Hepatocyte (in vitro differentiated cells): Measurements from ENCODE around the gene COL5A1. TPM values are rescaled to one million over a fixed set of nuclear protein-coding genes. Genes with fewer than 3 reads are reported as not detected.

Experiments
- DNase-seq: peaks from one replicate; pipeline ENCODE4 v3.0.0-alpha.2; 2016; ENCODE audit warnings: low spot score
- H2AFZ ChIP-seq: fragments of 200-600 bp; sonication (generic); 2 replicates; pipeline ENCODE4 v1.6.0; 2016; ENCODE audit warnings: antibody characterized with exemption, mild to moderate bottlenecking
- H3K27ac ChIP-seq: fragments of 200-600 bp; sonication (generic); 2 replicates; pipeline ENCODE4 v1.5.1; 2016; ENCODE audit warnings: mild to moderate bottlenecking
- H3K27me3 ChIP-seq: fragments of 200-600 bp; sonication (generic); 2 replicates; pipeline ENCODE4 v1.6.1; 2016
- H3K36me3 ChIP-seq: fragments of 200-600 bp; sonication (generic); replicated peaks from 2 replicates; pipeline ENCODE4 v1.5.1; 2016; ENCODE audit warnings: low read depth; ENCODE audit not compliant: insufficient read depth
- H3K4me1 ChIP-seq: fragments of 200-600 bp; sonication (generic); 2 replicates; pipeline ENCODE4 v1.5.1; 2016; ENCODE audit warnings: mild to moderate bottlenecking, moderate library complexity; ENCODE audit not compliant: insufficient read depth
- H3K4me2 ChIP-seq: fragments of 200-600 bp; sonication (generic); 2 replicates; pipeline ENCODE4 v1.6.0; 2016
- H3K4me3 ChIP-seq: fragments of 200-600 bp; sonication (generic); 2 replicates; pipeline ENCODE4 v1.5.1; 2016; ENCODE audit warnings: mild to moderate bottlenecking
- H3K79me2 ChIP-seq: fragments of 200-600 bp; sonication (generic); 2 replicates; pipeline ENCODE4 v1.6.0; 2017; ENCODE audit warnings: mild to moderate bottlenecking
- H3K9me2 ChIP-seq: fragments of 200-600 bp; sonication (generic); replicated peaks from 2 replicates; pipeline ENCODE4 v1.6.0; 2017; ENCODE audit warnings: mild to moderate bottlenecking; ENCODE audit not compliant: insufficient read depth
- H3K9me3 ChIP-seq: fragments of 200-600 bp; sonication (generic); 2 replicates; pipeline ENCODE4 v1.5.1; 2016; ENCODE audit warnings: low read depth, mild to moderate bottlenecking
- H4K20me1 ChIP-seq: fragments of 200-600 bp; sonication (generic); 2 replicates; pipeline ENCODE4 v1.6.0; 2016; ENCODE audit warnings: mild to moderate bottlenecking; ENCODE audit not compliant: insufficient read depth, poor library complexity, severe bottlenecking
- EZH2 ChIP-seq: fragments of 200-600 bp; sonication (generic); IDR thresholded peaks from 2 replicates; pipeline ENCODE4 v1.6.1; 2016; ENCODE audit warnings: antibody characterized with exemption, mild to moderate bottlenecking, borderline replicate concordance
- EZH2phosphoT487 ChIP-seq: fragments of 200-600 bp; sonication (generic); IDR thresholded peaks from one replicate; pipeline ENCODE4 v1.6.1; 2018; ENCODE audit warnings: antibody characterized with exemption, mild to moderate bottlenecking, low read depth, moderate library complexity; ENCODE audit not compliant: unreplicated experiment, severe bottlenecking
- WGBS: methylation state at CpG from one replicate; pipeline ENCODE4 v1.1.6; 2016; ENCODE audit warnings: low lambda C conversion rate; ENCODE audit errors: missing lambda C conversion rate; 5-methylcytosine and 5-hydroxymethylcytosine counted together
- polyA plus RNA-seq: library from polyadenylated mRNA; unstranded; fragments of >200 nt; fragmentation: Nextera tagmentation; extraction: Ambion mirVana; gene quantifications from 2 replicates; pipeline ENCODE4 v1.2.1, GENCODE V29; 2016
- total RNA-seq: library from RNA; depleted of rRNA; stranded (reverse); fragments of >200 nt; gene quantifications from 2 replicates; pipeline ENCODE4 v1.2.3, GENCODE V29; 2014
- TF ChIP-seq, protein P1 (sequence below): fragments of 200-600 bp; sonication (generic); IDR thresholded peaks from 2 replicates; pipeline ENCODE4 v1.5.1; 2016; ENCODE audit warnings: antibody characterized with exemption, mild to moderate bottlenecking; ENCODE audit not compliant: poor library complexity

Gene COL5A1
- total and polyA plus RNA-seq, 2 experiments from 2014 or later = 342 to 347 TPM

DNA sequence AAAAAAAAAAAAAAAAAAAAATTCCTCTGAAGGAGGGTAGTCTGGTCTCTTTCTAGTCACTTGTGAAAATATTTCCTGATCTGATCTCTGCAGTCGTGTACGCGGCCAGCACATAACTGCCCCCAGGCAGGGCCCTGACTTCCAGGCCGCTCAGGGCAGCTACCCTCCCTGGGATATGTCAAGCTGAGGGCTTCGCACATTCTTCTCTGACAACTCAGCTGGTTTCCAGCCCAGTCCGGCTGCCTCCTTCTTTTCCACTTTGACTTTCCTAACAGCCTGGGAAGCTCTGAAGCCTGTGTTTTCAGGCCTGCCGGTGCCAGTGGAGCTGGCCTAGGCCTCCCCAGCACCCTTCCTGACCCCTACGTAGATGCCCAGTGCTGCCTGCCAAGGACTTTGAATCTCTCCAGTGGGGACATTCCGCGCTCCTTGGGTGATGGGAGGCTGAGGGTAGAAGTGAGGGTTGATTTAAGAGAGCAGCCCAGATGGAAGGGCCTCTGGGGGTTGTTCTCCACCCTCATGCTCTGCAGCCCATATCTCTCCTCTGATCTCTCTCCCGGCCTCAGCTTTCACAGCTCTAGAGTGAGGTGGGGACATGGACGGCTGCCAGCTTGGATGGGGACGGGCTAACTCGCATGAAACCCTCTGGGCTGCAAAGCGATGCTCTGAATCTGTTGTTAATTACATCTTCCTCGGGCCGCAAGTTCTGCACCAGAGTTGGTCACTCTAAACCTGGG lies 20.7 kb downstream of the COL5A1 start:
- H3K79me2 ChIP-seq = peaks cover 76% of the 10 kb centered on the region
- WGBS = 34% methylated on average over 17 of the region's 17 CpGs
- H3K9me2 ChIP-seq = no peaks in the 10 kb centered on the region
- peaks cover 58% of the 10 kb centered on the region for H3K4me1 ChIP-seq
- peaks cover 86% of the 10 kb centered on the region for H4K20me1 ChIP-seq
- TF ChIP-seq EZH2phosphoT487 (no peak), EZH2 (no peak)
- TF ChIP-seq, protein P1, sequence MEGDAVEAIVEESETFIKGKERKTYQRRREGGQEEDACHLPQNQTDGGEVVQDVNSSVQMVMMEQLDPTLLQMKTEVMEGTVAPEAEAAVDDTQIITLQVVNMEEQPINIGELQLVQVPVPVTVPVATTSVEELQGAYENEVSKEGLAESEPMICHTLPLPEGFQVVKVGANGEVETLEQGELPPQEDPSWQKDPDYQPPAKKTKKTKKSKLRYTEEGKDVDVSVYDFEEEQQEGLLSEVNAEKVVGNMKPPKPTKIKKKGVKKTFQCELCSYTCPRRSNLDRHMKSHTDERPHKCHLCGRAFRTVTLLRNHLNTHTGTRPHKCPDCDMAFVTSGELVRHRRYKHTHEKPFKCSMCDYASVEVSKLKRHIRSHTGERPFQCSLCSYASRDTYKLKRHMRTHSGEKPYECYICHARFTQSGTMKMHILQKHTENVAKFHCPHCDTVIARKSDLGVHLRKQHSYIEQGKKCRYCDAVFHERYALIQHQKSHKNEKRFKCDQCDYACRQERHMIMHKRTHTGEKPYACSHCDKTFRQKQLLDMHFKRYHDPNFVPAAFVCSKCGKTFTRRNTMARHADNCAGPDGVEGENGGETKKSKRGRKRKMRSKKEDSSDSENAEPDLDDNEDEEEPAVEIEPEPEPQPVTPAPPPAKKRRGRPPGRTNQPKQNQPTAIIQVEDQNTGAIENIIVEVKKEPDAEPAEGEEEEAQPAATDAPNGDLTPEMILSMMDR = no peak
- DNase-seq = peak; percentile 80
- no peaks in the 10 kb centered on the region for H3K9me3 ChIP-seq
- no peaks in the 10 kb centered on the region for H3K36me3 ChIP-seq
- H3K4me3 ChIP-seq = no peak overlapping the region
- peak overlapping the region; percentile 67 for H3K4me2 ChIP-seq
- H2AFZ ChIP-seq = no peak overlapping the region
- peak overlapping the region; percentile 90 for H3K27ac ChIP-seq
- H3K27me3 ChIP-seq = no peaks in the 10 kb centered on the region

DNA sequence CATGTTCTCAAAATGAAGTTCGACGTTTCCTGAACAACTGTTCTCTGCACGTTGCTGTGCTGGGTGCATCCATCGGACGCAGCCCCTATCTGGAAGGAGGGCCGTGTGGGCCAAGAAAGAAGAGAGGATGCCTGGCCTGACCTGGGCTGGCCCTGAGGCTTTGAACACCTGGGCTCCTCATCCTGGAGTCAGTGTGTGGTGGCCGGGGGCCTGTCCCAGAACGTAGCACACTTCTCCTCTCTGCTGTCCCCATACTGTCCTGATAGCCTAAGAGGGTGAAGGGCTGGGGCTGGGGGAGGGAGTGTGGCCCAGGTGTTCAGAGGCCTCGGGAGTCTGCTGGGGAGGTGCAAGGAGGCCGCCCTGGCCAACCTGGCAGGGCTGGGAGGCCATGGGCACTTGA lies 21.5 kb downstream of the COL5A1 start:
- Histone ChIP-seq H3K27me3 (no peaks in the 10 kb centered on the region), H4K20me1 (peaks cover 87% of the 10 kb centered on the region), H3K9me2 (no peaks in the 10 kb centered on the region), H3K4me2 (peak overlapping the region; percentile 67), H2AFZ (no peak overlapping the region), H3K36me3 (no peaks in the 10 kb centered on the region), H3K4me3 (no peak overlapping the region), H3K4me1 (peaks cover 53% of the 10 kb centered on the region), H3K27ac (peak overlapping the region; percentile 90), H3K79me2 (peaks cover 78% of the 10 kb centered on the region), H3K9me3 (no peaks in the 10 kb centered on the region)
- TF ChIP-seq EZH2 = no peak
- no peak for TF ChIP-seq EZH2phosphoT487
- TF ChIP-seq, protein P1 = no peak
- DNase-seq = no peak
- 73% methylated on average over 10 of the region's 10 CpGs for WGBS

DNA sequence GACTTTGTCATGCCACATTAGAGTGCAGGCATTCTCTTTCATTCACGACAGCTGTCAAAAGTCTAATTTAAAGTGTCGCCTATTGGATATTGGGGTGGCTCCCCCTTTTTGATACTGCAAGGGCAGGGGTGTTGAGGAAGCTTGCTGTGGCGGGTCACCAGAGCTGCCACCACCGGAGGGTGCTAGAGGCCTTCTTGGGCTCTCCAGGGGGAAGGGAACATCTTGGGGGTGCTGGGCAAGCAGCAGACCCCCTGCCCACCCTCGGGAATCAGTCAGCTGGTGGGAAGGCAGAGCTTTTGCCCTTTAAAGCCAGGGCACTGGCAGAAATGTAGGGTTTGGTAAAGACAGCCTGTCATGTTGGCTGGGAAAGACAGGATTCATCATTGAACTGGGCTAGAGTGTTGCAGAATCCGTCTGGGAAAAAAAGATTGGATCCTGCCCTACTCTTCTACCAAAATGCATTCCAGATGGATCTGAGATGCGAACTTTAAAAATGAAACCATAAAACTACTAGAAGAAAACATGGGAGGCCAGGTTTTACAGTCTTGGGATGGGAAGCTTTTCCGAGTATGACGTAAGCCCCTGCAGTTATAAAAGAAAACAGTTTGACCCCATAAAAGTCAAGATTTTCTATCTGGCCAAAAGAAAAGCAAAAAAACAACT lies 22.3 kb downstream of the COL5A1 start:
- peaks cover 45% of the 10 kb centered on the region for H3K4me1 ChIP-seq
- no peak overlapping the region for H2AFZ ChIP-seq
- no peaks in the 10 kb centered on the region for H3K9me3 ChIP-seq
- H3K27ac ChIP-seq = peak overlapping the region; percentile 90
- no peaks in the 10 kb centered on the region for H3K36me3 ChIP-seq
- no peaks in the 10 kb centered on the region for H3K27me3 ChIP-seq
- H3K79me2 ChIP-seq = peaks cover 77% of the 10 kb centered on the region
- WGBS = 72% methylated on average over 9 of the region's 9 CpGs
- H3K4me2 ChIP-seq = peak overlapping the region; percentile 67
- H3K4me3 ChIP-seq = no peak overlapping the region
- TF ChIP-seq EZH2phosphoT487 = no peak
- TF ChIP-seq, protein P1 = peak; percentile 24
- peaks cover 85% of the 10 kb centered on the region for H4K20me1 ChIP-seq
- H3K9me2 ChIP-seq = no peaks in the 10 kb centered on the region
- DNase-seq = no peak
